NB4 (cell line): ENCODE results near the gene TMEM45A.

Experiments used
- CTCF ChIP-seq: IDR thresholded peaks from one replicate; pipeline ENCODE4 v1.5.1; 2012; ENCODE audit warnings: low read depth, low read length
- MAX ChIP-seq: IDR thresholded peaks from 2 replicates; pipeline ENCODE4 v1.6.1; 2011; ENCODE audit warnings: low read depth, low read length
- MYC ChIP-seq: IDR thresholded peaks from 2 replicates; pipeline ENCODE4 v1.6.1; 2011; ENCODE audit warnings: low read depth, low read length
- POLR2A ChIP-seq: IDR thresholded peaks from 2 replicates; pipeline ENCODE4 v1.6.1; 2011; ENCODE audit warnings: mild to moderate bottlenecking; ENCODE audit not compliant: insufficient read length; ENCODE audit errors: extremely low read depth

- TF ChIP-seq CTCF = no peak
- no peak for TF ChIP-seq POLR2A
- TF ChIP-seq MAX = no peak
- no peak for TF ChIP-seq MYC
Observed at GRCh38 chr3:100535610-100535943, 43.2 kb downstream of the TMEM45A start.
